Neural progenitor cell (in vitro differentiated cells): Measurements from ENCODE around the gene PBLD. TPM values are rescaled to one million over a fixed set of nuclear protein-coding genes. Genes with fewer than 3 reads are reported as not detected.
A peak's percentile ranks its signal among the peaks of the same experiment; 100 is the strongest.

Source experiments
- DNase-seq: peaks from one replicate; pipeline ENCODE4 v3.0.0-alpha.2; 2016; ENCODE audit warnings: low spot score
- H2AFZ ChIP-seq: fragments of 200-600 bp; sonication (generic); replicated peaks from 2 replicates; pipeline ENCODE4 v1.6.1; 2016; ENCODE audit warnings: antibody characterized with exemption
- H3F3A ChIP-seq: fragments of 200-600 bp; sonication (generic); 2 replicates; pipeline ENCODE4 v1.6.1; 2016; ENCODE audit warnings: antibody characterized with exemption, low read depth
- H3K27ac ChIP-seq: fragments of 200-600 bp; sonication (generic); 2 replicates; pipeline ENCODE4 v1.5.1; 2016; ENCODE audit warnings: mild to moderate bottlenecking
- H3K27me3 ChIP-seq: fragments of 200-600 bp; sonication (generic); 2 replicates; pipeline ENCODE4 v1.6.1; 2016; ENCODE audit warnings: mild to moderate bottlenecking, moderate library complexity
- H3K36me3 ChIP-seq: fragments of 200-600 bp; sonication (generic); 2 replicates; pipeline ENCODE4 v1.5.1; 2016
- H3K4me1 ChIP-seq: fragments of 200-600 bp; sonication (generic); 2 replicates; pipeline ENCODE4 v1.6.1; 2016; ENCODE audit warnings: mixed run types
- H3K4me2 ChIP-seq: fragments of 200-600 bp; sonication (generic); 2 replicates; pipeline ENCODE4 v1.6.1; 2016
- H3K4me3 ChIP-seq: fragments of 200-600 bp; sonication (generic); 2 replicates; pipeline ENCODE4 v1.5.1; 2016
- H3K79me2 ChIP-seq: fragments of 200-600 bp; sonication (generic); 2 replicates; pipeline ENCODE4 v1.6.1; 2016; ENCODE audit warnings: low read depth
- H3K9ac ChIP-seq: fragments of 200-600 bp; sonication (generic); 2 replicates; pipeline ENCODE4 v1.6.1; 2016
- H3K9me3 ChIP-seq: fragments of 200-600 bp; sonication (generic); 2 replicates; pipeline ENCODE4 v1.5.1; 2016; ENCODE audit warnings: low read depth
- H4K20me1 ChIP-seq: fragments of 200-600 bp; sonication (generic); 2 replicates; pipeline ENCODE4 v1.6.1; 2016; ENCODE audit warnings: low read depth
- H3K27ac Mint-ChIP-seq: 3 replicates; pipeline ENCODE4 v1.8.0; 2021; ENCODE audit warnings: mixed read lengths
- H3K27me3 Mint-ChIP-seq: 2 replicates; pipeline ENCODE4 v1.8.0; 2022; ENCODE audit warnings: low read depth, mild to moderate bottlenecking, inconsistent platforms, moderate library complexity, mixed read lengths; ENCODE audit not compliant: insufficient read depth
- H3K36me3 Mint-ChIP-seq: 3 replicates; pipeline ENCODE4 v1.8.0; 2021; ENCODE audit warnings: mixed read lengths
- H3K4me1 Mint-ChIP-seq: 3 replicates; pipeline ENCODE4 v1.8.0; 2021; ENCODE audit warnings: mixed read lengths
- H3K4me3 Mint-ChIP-seq: 3 replicates; pipeline ENCODE4 v1.8.0; 2021; ENCODE audit warnings: mild to moderate bottlenecking, moderate library complexity, mixed read lengths
- H3K9me3 Mint-ChIP-seq: 3 replicates; pipeline ENCODE4 v1.8.0; 2020; ENCODE audit warnings: mixed read lengths
- CTCF ChIP-seq: fragments of 200-600 bp; sonication (generic); IDR thresholded peaks from 2 replicates; pipeline ENCODE4 v1.5.1; 2017; ENCODE audit warnings: antibody characterized with exemption, mild to moderate bottlenecking
- EZH2 ChIP-seq: fragments of 200-600 bp; sonication (generic); IDR thresholded peaks from 2 replicates; pipeline ENCODE4 v1.6.1; 2017; ENCODE audit warnings: antibody characterized with exemption, mild to moderate bottlenecking, moderate library complexity
- EZH2phosphoT487 ChIP-seq: fragments of 200-600 bp; sonication (generic); IDR thresholded peaks from 2 replicates; pipeline ENCODE4 v1.6.1; 2017; ENCODE audit warnings: antibody characterized with exemption
- total RNA-seq: library from RNA; depleted of rRNA; stranded (reverse); fragments of >200 nt; gene quantifications from 2 replicates; pipeline ENCODE4 v1.2.3, GENCODE V29; 2015; ENCODE audit warnings: low replicate concordance

Gene PBLD
- total RNA-seq, 1 donor from 2014 or later: 5.8 TPM

DNA sequence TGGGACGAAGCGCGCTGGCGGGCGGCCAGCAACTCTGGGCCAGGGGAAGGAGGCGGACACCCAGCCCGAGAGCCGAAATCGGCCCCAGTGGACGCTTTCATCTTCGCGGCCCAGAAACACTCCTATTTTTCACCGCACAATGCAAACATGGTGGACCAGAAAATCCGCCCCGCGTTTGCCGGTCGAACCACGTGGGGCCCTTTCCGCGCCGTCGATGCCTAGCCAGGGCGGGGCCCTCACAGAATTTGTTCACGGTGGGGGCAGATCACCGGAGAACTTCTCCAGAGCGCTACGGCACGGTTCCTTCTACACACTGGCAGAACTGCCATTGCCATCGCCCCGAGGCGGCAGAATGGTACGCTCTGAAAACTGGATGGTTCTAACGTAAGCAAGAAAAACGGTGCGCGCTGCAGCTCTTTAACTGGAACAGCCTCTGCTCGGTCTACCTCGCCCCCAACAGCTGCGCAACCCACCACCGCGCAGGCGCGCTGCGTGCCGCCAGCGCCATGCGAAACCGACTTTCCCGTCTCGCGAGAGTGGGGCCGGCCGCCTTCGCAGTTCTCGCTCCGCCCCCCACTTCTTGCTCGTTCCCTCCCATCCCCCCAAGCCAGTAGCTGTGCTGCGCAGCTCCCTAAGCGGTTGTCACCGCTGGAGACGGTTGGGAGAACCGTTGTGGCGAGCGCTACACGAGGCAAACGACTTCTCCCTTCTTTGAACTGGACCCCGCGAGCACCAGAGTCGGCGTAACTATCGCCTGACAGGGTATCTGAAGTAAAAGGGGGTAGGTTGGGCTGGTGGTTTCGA lies 1.1 kb downstream of the PBLD start, which contains the start of gene HNRNPH3:
Gene HNRNPH3, plus strand, starts transcription at position 610 of the 804 bp plus-strand sequence. CDS start 5,158 bp downstream, outside the sequence.
- H3K27ac Mint-ChIP-seq: peak within 1 kb of the TSS; percentile 100
- Histone ChIP-seq H3K27me3 (no peaks in the 10 kb centered on the region), H3K9me3 (no peaks in the 10 kb centered on the region), H3K79me2 (peaks cover 80% of the 10 kb centered on the region), H3K36me3 (peaks cover 12% of the 10 kb centered on the region), H3K27ac (peak within 1 kb of the TSS; percentile 99), H3F3A (peaks cover 59% of the 10 kb centered on the region), H4K20me1 (peaks cover 39% of the 10 kb centered on the region), H2AFZ (peak within 1 kb of the TSS; percentile 65), H3K4me3 (peak within 1 kb of the TSS; percentile 90), H3K9ac (peak within 1 kb of the TSS; percentile 99), H3K4me1 (peaks cover 48% of the 10 kb centered on the region), H3K4me2 (peak within 1 kb of the TSS; percentile 88)
- peaks cover 57% of the 10 kb centered on the region for H3K4me1 Mint-ChIP-seq
- peak; percentile 15 for TF ChIP-seq CTCF
- no peak for TF ChIP-seq EZH2
- peaks cover 21% of the 10 kb centered on the region for H3K36me3 Mint-ChIP-seq
- peak; percentile 100 for DNase-seq
- H3K4me3 Mint-ChIP-seq: peak within 1 kb of the TSS; percentile 99
- H3K27me3 Mint-ChIP-seq: peaks cover 10% of the 10 kb centered on the region
- H3K9me3 Mint-ChIP-seq: no peaks in the 10 kb centered on the region

DNA sequence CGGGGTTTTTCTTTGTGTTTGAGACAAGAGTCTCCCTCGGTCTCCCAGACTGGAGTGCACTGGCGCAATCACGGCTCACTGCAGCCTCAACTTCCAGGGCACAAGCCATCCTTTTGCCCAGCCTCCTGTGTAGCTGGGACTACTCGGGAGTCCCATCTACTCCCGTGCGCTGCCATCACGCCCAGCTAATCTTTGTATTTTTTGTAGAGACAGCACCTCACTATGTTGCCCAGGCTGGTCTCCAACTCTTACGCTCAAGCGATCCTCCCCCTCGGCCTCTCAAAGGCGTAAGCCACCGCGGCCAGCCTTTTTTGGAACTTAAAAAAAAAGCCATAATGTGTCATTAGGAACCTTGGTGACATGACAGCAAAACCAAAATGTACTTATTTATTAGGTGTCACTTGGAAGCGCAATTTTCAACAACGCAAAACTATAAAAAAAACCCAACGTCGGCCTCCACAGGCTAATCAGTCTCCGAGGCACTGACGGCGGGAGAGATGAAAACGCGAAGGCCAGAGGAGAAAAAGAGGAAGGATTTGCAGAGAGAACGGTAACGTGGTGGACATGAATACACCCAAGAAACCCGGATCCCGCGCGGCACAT lies 1.8 kb downstream of the PBLD start:
- H3K4me1 ChIP-seq: peaks cover 41% of the 10 kb centered on the region
- peaks cover 59% of the 10 kb centered on the region for H3F3A ChIP-seq
- H3K27me3 Mint-ChIP-seq: peaks cover 10% of the 10 kb centered on the region
- peak overlapping the region; percentile 75 for H3K4me2 ChIP-seq
- H3K27ac ChIP-seq: peak overlapping the region; percentile 93
- H3K4me3 Mint-ChIP-seq: peak overlapping the region; percentile 99
- peak overlapping the region; percentile 90 for H3K4me3 ChIP-seq
- peak overlapping the region; percentile 100 for H3K27ac Mint-ChIP-seq
- H3K36me3 Mint-ChIP-seq: peaks cover 16% of the 10 kb centered on the region
- H3K27me3 ChIP-seq: no peaks in the 10 kb centered on the region
- H2AFZ ChIP-seq: peak overlapping the region; percentile 52
- H4K20me1 ChIP-seq: peaks cover 32% of the 10 kb centered on the region
- peak overlapping the region; percentile 99 for H3K9ac ChIP-seq
- peaks cover 51% of the 10 kb centered on the region for H3K4me1 Mint-ChIP-seq
- H3K36me3 ChIP-seq: peaks cover 11% of the 10 kb centered on the region
- no peaks in the 10 kb centered on the region for H3K9me3 ChIP-seq
- no peak for TF ChIP-seq EZH2
- TF ChIP-seq CTCF: no peak
- no peak for TF ChIP-seq EZH2phosphoT487
- DNase-seq: peak; percentile 9
- H3K79me2 ChIP-seq: peaks cover 77% of the 10 kb centered on the region
- H3K9me3 Mint-ChIP-seq: no peaks in the 10 kb centered on the region

- Histone ChIP-seq H3K36me3 (peaks cover 3% of the 10 kb centered on the region), H3K9ac (no peak overlapping the region), H3K4me2 (peak overlapping the region; percentile 53), H3K4me1 (peaks cover 28% of the 10 kb centered on the region), H2AFZ (no peak overlapping the region), H3K79me2 (peaks cover 62% of the 10 kb centered on the region), H3K27ac (peak overlapping the region; percentile 89), H3K27me3 (no peaks in the 10 kb centered on the region), H3K4me3 (no peak overlapping the region), H3F3A (peaks cover 56% of the 10 kb centered on the region), H4K20me1 (peaks cover 17% of the 10 kb centered on the region), H3K9me3 (no peaks in the 10 kb centered on the region)
- Mint-ChIP-seq H3K36me3 (peaks cover 15% of the 10 kb centered on the region), H3K9me3 (no peaks in the 10 kb centered on the region), H3K27me3 (peaks cover 10% of the 10 kb centered on the region), H3K27ac (peak overlapping the region; percentile 97), H3K4me1 (peaks cover 37% of the 10 kb centered on the region), H3K4me3 (peak overlapping the region; percentile 12)
- TF ChIP-seq CTCF: no peak
- no peak for TF ChIP-seq EZH2phosphoT487
- no peak for TF ChIP-seq EZH2
- no peak for DNase-seq
These were observed 3.2 kb downstream of the PBLD start for GRCh38 chr10:68329506-68329861.
